ENCODE measurements around the gene PAFAH2. TPM values are rescaled to one million over a fixed set of nuclear protein-coding genes. Genes with fewer than 3 reads are reported as not detected.

Gene PAFAH2
- total RNA-seq: 1 to 10 TPM; 5.5 to 6.8 TPM
- long read RNA-seq, partial matches to known transcripts: 0 of 7 reads
- long read RNA-seq, other reads (novel, unspliced or antisense): 5 of 7 reads

DNA sequence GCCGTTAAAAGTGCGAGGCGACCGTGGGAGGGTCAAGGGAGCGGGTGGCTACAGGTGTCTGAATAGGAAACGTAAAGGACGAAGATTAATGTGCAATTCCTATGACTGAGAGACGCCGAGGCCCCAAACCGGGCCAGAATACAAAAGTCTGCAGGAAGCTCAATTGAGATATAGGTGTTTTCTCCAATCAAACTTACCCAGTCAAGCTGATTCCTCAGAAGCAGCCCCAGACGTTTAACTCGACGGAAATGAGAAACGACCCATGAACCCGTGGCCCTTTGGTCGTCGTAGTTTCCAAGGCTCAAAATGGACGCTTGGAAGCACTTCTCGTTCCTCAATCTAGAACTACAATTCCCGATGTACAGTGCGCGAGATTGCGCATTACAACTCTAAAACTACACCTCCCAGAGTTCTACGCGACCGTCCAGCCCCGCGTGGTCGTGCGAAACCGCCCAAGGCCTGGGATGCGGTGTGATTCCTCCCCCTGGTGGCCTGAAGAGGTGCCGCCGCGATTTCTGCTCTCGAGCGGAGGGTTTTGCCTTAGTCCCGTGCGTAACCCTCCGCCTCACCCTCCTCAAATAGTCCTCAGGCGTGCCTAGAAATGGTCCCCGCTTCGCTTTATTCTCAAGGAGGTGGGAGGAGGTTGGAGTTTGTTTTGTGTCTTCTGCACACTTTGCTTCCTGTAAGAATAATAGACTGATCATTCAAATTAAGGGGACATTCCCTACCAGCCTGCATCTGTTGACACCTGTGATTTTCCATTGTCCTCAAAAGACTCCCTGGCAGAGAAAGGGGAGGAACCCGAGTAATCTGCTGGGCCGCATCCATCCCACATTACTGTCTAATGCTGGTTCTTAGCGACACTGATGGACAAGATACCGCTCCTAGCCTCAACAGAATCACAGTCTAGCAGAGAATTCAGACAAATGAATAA is at the start of gene PAFAH2:
Gene PAFAH2 (minus strand): TSS at position 236 of the 934 bp plus-strand sequence. CDS start 7,247 bp downstream, outside the sequence.
- intact Hi-C loops (cut with DNase I): loop anchor here (1.0 to 5.0 kb wide), 2 partner anchors 101 to 103 kb away; no protein-coding TSS in a partner anchor
- DNase-seq (peak; percentile 98), ATAC-seq (peak; percentile 99 to 100)

DNA sequence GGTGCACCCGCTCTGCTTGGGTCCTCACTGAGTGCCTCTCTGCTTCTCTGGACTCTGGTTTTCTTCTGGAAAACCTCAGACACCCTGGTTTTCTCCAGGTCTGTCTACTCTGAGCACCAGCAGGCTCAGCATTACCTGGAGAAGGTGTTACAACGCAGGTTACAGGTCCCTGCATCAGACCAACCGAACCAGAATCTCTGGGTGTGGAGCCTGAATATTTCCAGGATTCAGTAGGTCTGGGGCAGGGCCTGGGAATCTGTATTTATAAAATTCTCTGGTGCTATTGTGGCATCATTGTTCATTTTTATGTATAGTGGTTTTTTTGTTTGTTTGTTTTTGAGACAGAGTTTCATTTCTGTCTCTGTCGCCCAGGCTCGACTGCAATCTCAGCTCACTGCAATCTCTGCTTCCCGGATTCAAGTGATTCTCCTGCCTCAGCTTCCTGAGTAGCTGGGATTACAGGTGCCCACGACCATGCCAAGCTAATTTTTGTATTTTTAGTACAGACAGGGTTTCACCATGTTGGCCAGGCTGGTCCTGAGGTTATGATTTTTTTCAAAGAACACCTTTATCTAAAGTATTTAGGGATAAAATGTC is 49.5 kb upstream of the PAFAH2 start:
- intact Hi-C loops (cut with DNase I): no loop called here
- no peak for ATAC-seq
- no peak for DNase-seq

DNA sequence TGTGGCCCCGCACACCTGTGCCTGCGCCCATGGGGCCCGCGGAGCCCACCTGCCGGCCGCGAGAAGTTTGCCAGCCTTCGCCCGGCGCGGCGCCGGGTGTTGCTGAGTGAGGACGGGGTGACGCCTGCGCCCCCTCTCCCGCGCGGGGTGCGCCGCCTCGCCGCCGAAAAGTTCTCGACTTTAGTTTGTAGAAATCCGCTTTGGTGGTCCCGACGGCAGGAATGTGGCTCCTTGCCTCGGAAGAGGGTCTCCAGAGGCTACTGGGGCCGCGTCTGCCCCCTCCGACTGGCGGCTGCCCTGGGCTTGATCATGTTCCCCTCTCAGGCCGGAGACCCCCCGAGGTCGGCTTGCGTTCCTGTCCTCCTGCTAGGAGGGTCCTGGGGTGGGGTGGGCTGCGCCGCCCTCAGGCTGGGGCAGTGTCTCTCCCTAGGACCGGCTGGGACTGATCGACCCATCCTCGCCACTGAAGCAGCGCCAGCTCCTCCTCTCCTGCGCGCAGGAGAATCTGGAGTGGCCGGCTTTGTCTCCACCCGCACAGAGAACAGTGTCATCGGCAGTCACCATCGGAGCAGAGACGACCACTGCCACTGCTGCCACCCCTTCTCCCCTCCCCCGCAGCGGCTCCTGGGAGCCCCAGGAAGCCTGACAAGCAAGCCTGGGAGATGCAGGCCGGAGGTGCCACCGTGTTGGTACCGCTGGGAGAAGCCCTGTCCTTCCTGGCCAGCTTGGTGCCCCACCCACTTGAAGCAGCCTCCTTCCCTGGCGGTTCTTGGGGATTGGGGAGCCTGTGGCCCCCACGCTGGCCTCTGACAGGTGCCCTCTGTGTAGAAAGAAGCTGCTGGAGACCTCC is 48.6 kb upstream of the PAFAH2 start:
- intact Hi-C loops (cut with DNase I): no loop called here
- ATAC-seq: peak in 1 of 2 donors; percentile 27

DNA sequence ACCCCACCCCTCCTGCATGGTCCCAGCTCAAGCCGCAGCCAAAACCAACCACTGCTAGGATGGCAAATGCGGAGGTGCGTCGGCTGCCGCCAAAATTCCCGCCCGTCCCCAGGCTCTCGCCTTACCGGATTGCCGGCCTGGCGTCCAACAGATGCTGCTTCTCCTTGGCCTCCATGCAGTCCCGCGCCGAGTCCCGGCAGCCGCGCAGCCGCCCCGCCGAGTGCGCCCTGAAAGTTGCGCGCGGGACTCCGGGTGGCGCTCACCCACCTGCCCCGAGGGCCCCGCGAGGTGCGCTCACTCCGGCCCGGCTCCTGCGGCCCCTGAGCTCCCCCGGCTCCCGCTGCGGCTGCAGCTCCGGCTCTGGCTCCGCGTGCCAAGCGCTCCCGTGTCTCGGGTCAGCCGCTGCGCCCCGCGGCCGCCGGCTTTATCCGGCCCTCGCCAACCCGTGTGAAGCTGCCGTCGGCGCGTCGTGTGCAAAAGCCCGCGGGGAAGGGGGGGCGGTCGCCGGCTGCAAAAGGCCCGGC is 47.9 kb upstream of the PAFAH2 start, which contains the start of gene SLC30A2:
Gene SLC30A2 (minus strand): TSS at position 397 of the 524 bp plus-strand sequence. CDS start 222 bp downstream, at position 175.
- intact Hi-C loops (cut with DNase I): no loop called here
- no peak for DNase-seq
- peak; percentile 13 to 31 for ATAC-seq

More for the DNA sequence above, 48.6 kb upstream of the PAFAH2 start:
- DNase-seq: no peak

DNA sequence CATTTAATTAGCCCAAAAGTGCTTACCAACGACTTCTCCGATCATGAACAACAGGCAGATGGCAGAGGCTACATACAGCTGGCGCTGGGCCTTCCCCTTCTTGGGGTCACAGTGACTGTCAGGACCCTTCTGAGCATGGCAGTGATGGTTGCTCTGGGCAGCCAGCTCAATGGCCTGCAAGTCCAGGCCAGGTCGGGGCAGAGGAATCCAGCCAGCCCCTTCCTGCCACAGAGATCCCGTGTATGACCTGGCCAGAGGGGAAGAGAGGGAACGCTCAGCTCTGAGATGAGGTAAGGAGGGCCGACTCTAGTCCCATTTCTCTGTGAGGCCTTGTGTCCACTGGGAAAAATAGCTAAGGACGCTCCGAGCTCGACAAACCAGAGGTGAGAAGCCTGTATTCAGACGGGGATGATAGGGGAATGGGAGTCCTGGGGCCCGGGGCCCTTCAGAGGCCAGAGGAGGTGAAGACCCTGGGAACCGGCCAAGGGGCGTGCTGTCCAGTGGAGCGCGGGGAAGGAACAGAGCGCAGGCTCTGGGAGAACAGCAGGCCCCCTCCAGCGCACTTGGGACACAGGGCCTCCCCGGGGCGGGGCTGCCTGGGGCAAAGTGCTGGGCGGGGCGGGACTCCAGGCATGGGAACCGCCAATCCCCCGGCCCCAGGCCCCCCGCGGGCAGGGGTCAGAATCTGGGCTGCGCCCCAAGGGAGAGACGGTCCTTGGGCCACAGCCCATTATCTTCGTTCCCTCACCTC is 47.3 kb upstream of the PAFAH2 start:
- intact Hi-C loops (cut with DNase I): no loop called here
- DNase-seq (no peak), ATAC-seq (peak; percentile 31 to 42)

DNA sequence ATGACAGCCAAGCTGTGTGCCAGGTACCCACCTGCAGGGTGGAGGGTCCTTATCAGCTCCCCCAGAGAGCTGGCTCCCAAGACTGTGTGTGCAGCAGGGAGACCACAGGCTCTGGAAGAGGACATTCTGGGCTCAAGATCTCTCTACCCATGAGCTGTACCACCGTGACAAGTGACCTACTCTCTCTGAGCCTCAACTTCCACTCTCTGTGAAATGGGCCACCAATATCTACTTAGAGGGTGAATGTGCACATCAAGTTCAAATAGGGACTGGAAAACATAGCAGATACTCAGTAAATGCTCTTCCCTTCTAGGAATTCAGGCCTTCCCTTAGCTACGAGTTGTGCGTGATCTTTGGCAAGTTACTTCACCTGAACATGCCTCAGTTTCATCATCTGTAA is 46.6 kb upstream of the PAFAH2 start:
- DNase-seq: no peak
- intact Hi-C loops (cut with DNase I): no loop called here
- ATAC-seq: no peak

DNA sequence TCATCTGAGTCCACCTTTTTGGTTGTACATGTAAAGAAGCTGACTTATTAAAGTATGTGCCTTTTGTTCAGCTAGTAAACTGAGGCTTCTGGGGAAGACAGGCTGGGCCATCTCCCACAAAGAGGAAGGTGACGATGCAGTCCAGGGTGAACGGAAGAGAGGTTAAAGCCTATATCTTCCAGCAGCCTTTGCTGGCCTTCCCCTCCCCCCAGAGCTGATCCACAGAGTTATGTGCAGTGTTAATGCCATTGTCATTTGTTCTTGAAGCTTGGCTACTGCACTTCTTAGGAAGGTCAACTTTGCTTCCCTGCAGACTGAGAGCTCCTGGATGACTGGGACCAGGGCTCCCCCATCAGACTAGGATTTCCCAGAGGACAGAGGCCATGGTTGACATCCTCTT is 45.9 kb upstream of the PAFAH2 start:
- DNase-seq (no peak), ATAC-seq (no peak)
- intact Hi-C loops (cut with DNase I): no loop called here

DNA sequence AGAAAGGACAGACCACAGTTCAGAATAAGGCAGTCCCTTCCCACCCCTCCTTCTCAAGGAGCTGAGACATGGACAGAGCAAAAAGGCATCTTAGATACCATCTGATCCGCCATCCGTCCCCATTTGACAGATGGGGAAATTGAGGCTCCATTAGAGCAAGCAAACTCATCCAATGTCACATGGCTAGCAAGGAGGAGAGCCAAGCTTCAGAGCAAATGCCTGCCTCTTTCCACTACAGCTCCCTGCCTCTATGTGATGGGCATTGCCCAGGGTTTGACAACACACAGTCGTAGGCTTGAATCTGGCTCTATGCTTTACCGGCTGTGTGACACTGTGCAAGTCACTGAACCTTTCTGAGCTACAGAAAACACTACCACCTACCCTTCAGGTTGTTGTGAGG is 44.1 kb upstream of the PAFAH2 start:
- intact Hi-C loops (cut with DNase I): no loop called here
- DNase-seq: no peak
- no peak for ATAC-seq

DNA sequence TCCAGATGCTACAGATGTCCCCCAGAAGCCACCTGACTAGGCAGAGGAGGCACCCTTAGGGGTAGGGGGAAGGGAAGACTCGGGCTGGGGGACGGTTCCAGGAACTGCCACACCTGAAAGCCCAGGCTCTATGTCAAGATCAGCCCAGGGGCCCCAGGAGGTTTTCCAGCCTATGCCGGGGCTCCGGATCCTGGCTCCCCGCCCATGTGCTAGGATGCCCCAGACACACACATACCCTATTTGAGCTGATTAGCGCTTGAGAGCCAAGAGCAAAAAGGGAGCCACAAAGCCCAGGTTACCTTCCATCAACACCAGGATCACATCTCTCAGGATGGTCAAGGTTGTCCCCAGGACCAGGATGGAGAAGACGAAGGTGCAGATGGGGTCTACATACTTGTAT is 43.5 kb upstream of the PAFAH2 start:
- ATAC-seq (no peak), DNase-seq (no peak)
- intact Hi-C loops (cut with DNase I): no loop called here

DNA sequence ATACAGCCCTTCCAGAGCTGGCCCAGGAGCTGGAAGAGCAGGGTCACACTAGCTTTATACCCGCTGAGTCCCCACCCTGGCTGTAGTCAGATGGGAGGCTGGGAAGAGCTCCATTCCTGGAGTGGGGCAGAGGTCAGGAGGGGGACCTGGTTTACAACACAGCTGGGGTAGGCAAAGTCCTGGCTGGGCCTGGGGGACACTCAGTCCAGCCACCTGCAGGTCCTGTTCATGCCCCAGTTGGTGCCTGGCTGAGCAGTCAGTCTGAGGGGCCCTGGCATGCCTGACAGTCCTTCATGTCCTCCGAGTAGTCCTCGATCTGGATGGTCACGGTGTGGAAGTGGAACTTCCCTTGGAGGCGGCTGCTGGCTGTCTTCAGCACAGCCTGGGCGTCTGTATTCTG is 41.0 kb upstream of the PAFAH2 start:
- intact Hi-C loops (cut with DNase I): loop anchor here (5.0 to 10.0 kb wide), 3 partner anchors 63 to 196 kb away; partner anchors contain the start of gene CEP85 (in 1 of the 2)
- DNase-seq (no peak), ATAC-seq (no peak)

DNA sequence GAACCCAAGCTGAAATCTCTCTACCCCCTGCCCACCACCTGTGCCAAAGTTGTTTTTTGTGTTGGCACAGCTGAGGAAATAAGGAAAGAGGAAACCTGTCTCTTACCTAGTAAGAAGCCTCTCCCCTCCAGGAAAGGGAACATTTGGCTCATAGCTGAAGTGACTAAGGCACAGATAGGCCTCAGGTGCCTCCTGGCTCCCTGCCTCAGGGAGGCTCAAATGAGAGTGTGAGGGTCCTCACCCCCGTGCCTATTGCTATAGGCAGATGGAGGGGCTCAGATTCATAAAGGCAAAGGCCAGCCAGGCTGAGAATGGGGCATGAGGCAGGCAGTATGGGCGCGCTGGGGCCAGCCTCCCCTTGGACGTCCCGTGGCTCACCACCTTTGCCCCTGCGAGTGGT is 40.6 kb upstream of the PAFAH2 start:
- ATAC-seq (no peak), DNase-seq (no peak)
- intact Hi-C loops (cut with DNase I): loop anchor here (5.0 to 10.0 kb wide), 3 partner anchors 64 to 196 kb away; partner anchors contain the start of gene CEP85 (in 1 of the 2)

DNA sequence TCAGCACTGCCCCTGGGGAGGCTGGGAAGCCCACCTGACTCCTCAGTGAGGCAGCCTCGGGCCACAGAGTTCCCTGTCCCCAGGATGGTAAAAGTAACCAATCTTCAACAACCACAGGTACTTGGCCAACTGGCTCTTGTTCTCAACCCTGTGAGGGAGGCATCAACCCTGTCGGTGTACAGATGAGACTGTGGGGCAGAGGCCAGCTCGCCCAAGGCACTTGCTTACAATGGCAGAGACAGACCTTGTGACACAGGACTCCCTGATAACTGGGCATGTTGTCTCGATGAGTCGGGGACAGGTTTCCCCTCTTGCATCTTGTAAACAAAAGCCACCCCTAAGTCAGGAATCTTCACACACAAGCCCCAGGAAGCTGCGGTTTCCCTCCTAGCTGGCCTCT is 40.0 kb upstream of the PAFAH2 start:
- ATAC-seq: no peak
- no peak for DNase-seq
- intact Hi-C loops (cut with DNase I): loop anchor here (5.0 to 10.0 kb wide), 3 partner anchors 64 to 197 kb away; partner anchors contain the start of gene CEP85 (in 1 of the 2)

DNA sequence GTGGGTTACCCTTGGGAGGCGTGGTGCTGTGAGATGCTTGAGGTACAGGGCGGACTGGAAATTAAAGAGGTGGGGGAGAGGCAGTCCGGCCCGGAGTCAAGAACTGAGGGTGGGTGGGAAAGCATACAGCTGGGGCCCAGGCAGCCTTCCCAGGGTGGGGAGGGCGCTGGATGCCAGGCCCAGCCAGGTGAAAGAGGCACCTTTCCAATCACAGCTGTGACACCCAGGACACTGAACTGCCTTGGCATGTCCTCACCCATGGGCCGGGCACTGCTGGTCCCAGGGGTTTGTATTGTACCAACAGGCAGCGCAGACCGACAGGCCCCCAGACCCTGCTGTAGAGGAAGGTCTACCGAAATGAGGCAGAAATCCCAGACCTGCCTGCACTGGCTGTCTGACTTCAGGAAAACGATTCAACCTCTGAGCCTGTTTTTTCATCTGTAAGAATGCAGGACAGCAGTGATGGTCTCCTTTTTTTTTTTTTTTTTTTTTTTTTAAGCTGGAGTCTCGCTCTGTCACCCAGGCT is 39.0 kb upstream of the PAFAH2 start:
- intact Hi-C loops (cut with DNase I): loop anchor here (5.0 to 10.0 kb wide), 3 partner anchors 65 to 198 kb away; partner anchors contain the start of gene CEP85 (in 1 of the 2)
- peak in 1 of 2 donors; percentile 0 for ATAC-seq
- DNase-seq: no peak

DNA sequence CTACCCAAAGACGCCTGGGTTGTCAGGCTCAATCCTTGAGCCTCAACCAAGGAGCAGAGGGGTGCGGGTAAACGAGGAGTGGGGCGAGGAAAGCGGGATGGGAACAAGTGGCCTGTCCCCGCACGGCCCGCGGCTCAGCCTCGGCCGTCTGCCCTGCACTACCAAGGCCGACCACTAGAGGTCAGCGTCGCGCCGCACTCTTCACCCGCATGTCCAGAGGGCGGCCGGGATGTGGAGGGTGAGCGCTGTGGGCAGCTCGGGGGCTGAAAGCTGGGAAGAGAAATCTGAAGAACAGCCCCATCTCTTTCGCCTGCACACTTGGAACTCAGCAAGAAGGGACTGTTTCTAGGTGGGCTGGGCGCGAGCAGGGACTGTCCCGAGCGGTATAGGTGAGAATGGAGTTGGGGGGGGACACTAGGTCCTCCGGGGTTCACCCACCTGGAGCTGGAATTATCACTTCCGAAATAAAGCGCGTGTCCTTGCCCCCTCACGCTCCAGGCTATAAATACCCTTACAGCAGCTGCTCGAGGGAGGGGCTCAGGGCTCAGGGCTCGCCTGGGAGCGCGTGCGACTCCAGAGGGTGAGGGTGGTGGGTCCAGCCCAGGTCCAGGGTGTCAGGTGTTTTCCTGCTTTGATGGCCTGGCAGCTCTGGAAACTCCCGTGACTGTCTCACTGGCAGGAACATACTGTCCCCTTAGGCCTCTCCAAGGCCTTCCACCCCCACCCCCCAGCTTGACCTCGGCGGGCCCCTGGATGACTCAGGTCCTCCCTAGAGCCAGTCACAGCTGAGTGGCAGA is 38.3 kb upstream of the PAFAH2 start:
- ATAC-seq (peak; percentile 91 to 92), DNase-seq (peak; percentile 87)
- intact Hi-C loops (cut with DNase I): loop anchor here (1.0 to 10.0 kb wide), 4 partner anchors 66 to 199 kb away; partner anchors contain the start of gene CEP85 (in 1 of the 2)

DNA sequence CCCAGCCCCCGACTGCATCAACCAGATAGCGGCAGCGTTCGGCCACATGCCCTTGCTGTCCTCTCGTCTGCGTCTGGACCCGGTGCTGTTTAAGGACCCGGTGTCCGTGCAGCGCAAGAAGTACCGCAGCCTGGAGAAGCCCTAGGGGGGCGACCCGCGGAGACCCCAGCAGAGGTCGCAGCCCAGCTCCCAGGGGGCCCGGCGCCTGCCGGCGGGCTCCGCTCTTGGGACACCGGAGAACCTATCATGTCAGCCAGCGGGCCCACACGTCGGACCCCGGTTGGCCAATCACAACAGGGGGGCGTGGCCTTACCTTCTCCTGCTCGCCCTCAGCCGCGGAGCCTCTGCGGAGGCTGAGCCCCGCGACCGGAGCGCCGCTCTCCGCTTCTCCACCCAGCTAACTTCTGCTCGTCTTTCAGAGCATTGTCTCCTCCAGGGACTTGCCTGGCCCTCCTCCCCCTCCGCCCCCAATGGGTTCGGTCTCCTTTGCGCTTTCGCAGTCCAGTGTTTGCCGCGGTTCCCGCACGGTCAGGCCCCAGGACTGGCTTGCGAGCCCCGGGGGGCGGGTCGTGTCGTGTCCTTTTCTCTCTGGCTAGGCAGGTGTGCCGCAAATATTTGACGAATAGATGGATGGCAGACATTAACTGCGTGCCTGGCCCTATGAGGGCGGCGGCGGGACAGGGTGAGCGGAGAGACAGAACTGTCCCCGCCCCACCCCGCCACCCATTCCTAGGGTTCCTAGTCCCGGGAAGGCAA is 37.5 kb upstream of the PAFAH2 start:
- peak; percentile 96 for DNase-seq
- intact Hi-C loops (cut with DNase I): loop anchor here (1.0 to 10.0 kb wide), 4 partner anchors 67 to 199 kb away; partner anchors contain the start of gene CEP85 (in 1 of the 2)
- ATAC-seq: peak; percentile 95 to 97
